K562 treated with DMSO at 1 percent for 48 hours (cell line): Measurements from ENCODE around the gene SSR4. TPM values are rescaled to one million over a fixed set of nuclear protein-coding genes. Genes with fewer than 3 reads are reported as not detected.

ENCODE experiments used
- total RNA-seq: library from RNA; unstranded; fragments of 300-600 nt; gene quantifications from 2 replicates; pipeline ENCODE4 v1.2.3, GENCODE V29; 2022; ENCODE audit warnings: low replicate concordance; ENCODE audit errors: extremely low read depth

SSR4 gene
- 1,814 TPM in 1 of 2 replicates, not detected in the other for total RNA-seq

DNA sequence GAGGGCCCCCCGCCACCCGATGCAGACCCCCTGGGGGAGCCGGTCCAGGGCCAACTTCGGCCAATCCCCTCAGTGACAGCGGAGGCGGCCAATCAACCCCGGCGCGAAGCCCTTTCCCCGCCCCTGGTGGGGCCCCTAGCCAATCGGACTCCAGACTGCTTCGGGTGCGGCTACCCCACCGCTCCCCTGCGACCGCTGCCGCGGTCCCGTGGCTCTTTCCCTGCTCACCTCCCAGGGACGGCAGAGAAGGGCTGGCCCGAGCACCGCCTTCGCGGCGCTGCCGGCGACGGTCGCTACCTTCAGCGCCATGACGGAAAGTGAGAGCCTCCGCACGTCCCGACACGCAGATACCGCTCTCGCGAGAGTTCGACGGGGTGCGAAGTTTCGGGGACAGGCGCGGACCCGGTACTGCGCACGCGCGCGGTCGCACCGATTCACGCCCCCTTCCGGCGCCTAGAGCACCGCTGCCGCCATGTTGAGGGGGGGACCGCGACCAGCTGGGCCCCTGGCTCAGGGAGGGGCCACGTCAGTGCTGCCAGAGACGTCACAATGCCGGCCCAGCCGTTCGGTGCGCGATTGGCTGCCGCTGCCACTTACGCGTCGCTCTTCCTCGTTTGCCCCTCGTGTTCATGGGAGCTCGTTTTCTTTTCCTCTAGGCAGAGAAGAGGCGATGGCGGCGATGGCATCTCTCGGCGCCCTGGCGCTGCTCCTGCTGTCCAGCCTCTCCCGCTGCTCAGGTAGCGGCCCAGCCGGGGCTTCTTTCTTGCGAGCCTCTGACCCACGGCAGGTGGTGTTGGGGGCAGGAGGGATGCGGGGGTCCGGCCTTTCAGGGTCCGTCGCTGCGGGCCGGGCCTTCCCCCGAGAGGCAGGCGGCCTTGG lies at the start of gene SSR4, which contains the start of gene IDH3G:
Gene SSR4, plus strand, starts transcription at position 651 of the 879 bp plus-strand sequence. Its CDS starts 20 bp downstream, at position 671.
Gene IDH3G, minus strand, starts transcription at position 358 of the 879 bp plus-strand sequence. Its CDS starts 49 bp downstream, at position 309.

DNA sequence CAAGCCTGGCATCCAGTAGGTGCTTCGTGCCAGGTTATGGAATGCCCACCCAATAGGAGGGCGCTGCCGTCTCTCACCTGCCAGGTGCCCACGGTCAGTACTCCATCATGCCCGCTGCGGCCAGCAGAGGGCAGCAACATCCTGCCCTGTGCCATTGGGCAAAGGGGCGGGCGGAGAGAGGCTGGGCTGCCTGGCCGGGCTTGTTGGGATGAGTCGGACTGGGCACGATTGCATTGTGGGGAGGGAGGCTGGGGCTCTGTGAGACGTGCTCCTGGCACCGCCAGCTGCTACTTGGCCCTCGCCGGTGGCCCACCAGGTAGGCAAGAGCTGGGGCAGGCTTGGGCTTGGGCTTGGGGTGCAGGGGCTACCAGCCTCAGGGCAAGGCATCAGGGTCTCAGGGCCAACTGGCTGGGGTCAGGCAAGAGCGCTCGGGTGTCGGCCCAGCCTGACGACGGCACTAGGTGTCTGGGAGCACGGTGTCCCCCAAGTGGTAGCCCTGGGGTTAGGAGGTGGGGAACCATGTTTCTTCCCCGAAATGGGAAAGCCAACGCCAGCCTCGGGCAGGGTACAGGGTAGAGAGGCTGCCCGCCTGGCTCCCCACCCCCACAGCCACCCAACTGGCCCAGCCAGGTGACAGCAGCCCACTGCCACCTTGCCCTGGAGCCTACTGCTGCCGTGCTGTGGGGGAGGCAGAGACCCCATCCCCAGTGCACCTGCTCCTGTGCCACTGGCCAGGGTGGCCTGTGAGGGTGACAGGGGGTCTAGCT lies 30.3 kb upstream of the SSR4 start, which contains the start of gene PLXNB3:
Gene PLXNB3, plus strand, starts transcription at position 261 of the 767 bp plus-strand sequence. CDS start 1,287 bp downstream, outside the sequence.

DNA sequence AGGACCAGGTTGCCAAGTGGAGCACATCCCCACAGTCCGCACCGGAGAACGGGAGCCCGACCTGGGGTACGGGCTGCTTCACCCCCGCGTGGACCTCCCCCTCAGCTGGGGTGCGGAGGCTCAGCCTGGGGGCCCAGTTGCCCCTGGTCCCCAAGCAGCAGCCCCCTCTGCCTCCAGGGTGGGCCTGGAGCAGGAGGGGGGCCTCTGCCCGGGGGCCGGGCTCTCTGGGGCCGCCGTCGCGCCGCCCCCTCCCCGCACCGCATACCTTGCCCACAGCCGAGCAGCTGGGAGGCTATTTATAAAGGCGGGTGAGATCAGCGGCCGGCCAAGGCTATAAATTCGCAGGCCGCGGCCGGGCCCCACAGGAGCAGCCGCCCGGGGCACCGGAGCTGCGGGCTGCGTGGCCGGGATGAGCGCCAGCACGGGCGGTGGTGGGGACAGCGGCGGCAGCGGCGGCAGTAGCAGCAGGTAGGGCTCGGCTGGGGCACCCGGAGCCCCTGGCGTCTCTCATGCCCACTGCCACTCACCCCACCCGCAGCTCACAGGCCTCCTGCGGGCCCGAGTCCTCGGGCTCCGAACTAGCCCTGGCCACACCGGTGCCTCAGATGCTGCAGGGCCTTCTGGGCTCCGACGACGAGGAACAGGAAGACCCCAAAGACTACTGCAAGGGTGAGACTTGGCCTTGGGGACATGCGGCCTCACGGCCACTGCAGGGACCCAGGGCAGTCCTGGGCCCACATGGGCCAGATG lies 13.6 kb upstream of the SSR4 start, which contains the start of gene SRPK3:
Gene SRPK3, plus strand, starts transcription at position 364 of the 750 bp plus-strand sequence. Its CDS starts 46 bp downstream, at position 410.

DNA sequence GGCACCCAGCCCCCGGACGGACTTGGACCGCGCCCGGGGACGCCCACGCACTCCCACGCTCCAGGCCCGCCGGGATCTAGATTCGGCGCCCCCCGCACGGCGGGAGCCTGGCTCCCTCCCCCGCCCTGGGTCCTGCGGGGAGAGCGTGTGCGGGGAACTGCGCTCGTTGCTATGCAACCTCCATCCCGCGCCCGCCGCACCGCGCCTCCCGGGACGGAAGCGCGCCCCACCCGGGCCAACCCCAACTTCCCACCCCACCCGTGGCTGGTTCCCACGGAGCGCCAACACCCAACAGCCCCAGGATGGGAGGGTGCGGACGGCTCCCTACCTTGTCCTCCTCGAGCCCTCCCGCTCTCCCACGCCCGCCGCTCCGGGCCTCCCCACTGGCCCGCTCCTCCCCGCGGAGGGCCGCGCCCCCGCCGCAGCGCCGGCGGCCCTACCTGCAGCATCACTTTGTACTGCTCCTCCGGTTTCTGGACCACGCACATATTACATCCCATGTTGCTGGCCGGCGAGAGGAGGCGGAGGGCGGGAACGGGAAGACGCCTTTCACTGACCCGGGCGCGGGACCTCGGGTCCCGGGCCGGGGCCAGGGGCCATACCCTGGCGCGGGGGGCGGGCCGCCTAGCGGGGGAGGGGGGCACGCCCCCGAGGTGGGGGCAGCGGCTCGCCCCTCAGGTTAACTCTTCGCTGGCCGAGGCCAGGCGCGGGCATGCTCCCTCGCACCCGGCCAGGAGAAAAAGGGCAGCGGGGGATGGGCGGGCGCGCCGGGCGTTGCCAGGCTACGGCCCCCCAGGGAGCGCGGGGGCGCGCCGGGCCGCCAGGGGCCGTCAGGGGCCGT lies 35.6 kb downstream of the SSR4 start, which contains the start of gene PDZD4:
Gene PDZD4, minus strand, starts transcription at position 746 of the 841 bp plus-strand sequence. Its CDS starts 246 bp downstream, at position 500.

Other genes starting within 250 kb of the SSR4 start
- not detected in 2 replicates for gene CCNQ, start 195.5 kb upstream of the SSR4 start, total RNA-seq
- gene DUSP9, start 147.5 kb upstream of the SSR4 start, total RNA-seq: not detected in 2 replicates
- gene PNCK, start 120.9 kb upstream of the SSR4 start, total RNA-seq: not detected in 2 replicates
- not detected in 2 replicates for gene SLC6A8, start 106.7 kb upstream of the SSR4 start, total RNA-seq
- gene BCAP31, start 70.3 kb upstream of the SSR4 start, total RNA-seq: 306 TPM in 1 of 2 replicates, not detected in the other
- gene ABCD1, start 69.8 kb upstream of the SSR4 start, total RNA-seq: not detected in 2 replicates
- gene PLXNB3, start 30.4 kb upstream of the SSR4 start, total RNA-seq: not detected in 2 replicates
- gene SRPK3, start 13.6 kb upstream of the SSR4 start, total RNA-seq: not detected in 2 replicates
- gene IDH3G, start 293 bp upstream of the SSR4 start, total RNA-seq: not detected in 2 replicates
- gene PDZD4, start 35.9 kb downstream of the SSR4 start, total RNA-seq: not detected in 2 replicates
- not detected in 2 replicates for gene L1CAM, start 91.5 kb downstream of the SSR4 start, total RNA-seq
- not detected in 2 replicates for gene AVPR2, start 110.0 kb downstream of the SSR4 start, total RNA-seq
- gene ARHGAP4, start 131.6 kb downstream of the SSR4 start, total RNA-seq: not detected in 2 replicates
- not detected in 2 replicates for gene NAA10, start 140.4 kb downstream of the SSR4 start, total RNA-seq
- gene RENBP, start 150.0 kb downstream of the SSR4 start, total RNA-seq: not detected in 2 replicates
- 51.6 TPM in 1 of 2 replicates, not detected in the other for gene HCFC1, start 177.2 kb downstream of the SSR4 start, total RNA-seq
- gene TMEM187, start 178.1 kb downstream of the SSR4 start, total RNA-seq: not detected in 2 replicates
- not detected in 2 replicates for gene IRAK1, start 225.2 kb downstream of the SSR4 start, total RNA-seq